Activated CD8-positive, alpha-beta memory T cell treated with anti-CD3 and anti-CD28 coated beads, Interleukin-2, amount 50 U/mL, for 24 hours (primary cell): Measurements from ENCODE around the gene CXCL9.
"Not testable (repeated sequence)": the region's sequence is repeated elsewhere in the genome, so short reads cannot be mapped to it uniquely, and the experiment has no call there.

Experiments
- DNase-seq: peaks from one replicate; pipeline ENCODE4 v3.0.0-alpha.2; 2020; ENCODE audit errors: extremely low read depth

CXCL9 gene

GRCh38 chr4:76007089-76007862 is at the start of gene CXCL9:
Gene CXCL9 (minus strand): TSS chr4:76007509. CDS start chr4:76007449, 60 bp downstream.
- no peak for DNase-seq

GRCh38 chr4:76055421-76055820 is 48.1 kb upstream of the CXCL9 start:
- no peak for DNase-seq

- no peak for DNase-seq
Measured at GRCh38 chr4:76055016-76055415, 47.7 kb upstream of the CXCL9 start.

GRCh38 chr4:76053730-76054129 is 46.4 kb upstream of the CXCL9 start:
- no peak for DNase-seq

- not testable (repeated sequence) for DNase-seq
Measured at GRCh38 chr4:76050560-76051050, 43.3 kb upstream of the CXCL9 start.

- not testable (repeated sequence) for DNase-seq
Measured at GRCh38 chr4:76049860-76050416, 42.6 kb upstream of the CXCL9 start.

GRCh38 chr4:76044686-76045085 is 37.4 kb upstream of the CXCL9 start:
- not testable (repeated sequence) for DNase-seq

GRCh38 chr4:76043306-76043705 is 36.0 kb upstream of the CXCL9 start:
- not testable (repeated sequence) for DNase-seq

- DNase-seq = not testable (repeated sequence)
Measured at GRCh38 chr4:76042241-76042998, 35.1 kb upstream of the CXCL9 start.

GRCh38 chr4:76036855-76037254 is 29.5 kb upstream of the CXCL9 start:
- DNase-seq = no peak

- DNase-seq = no peak
Measured at GRCh38 chr4:76035799-76036380, 28.6 kb upstream of the CXCL9 start, which contains the start of gene CXCL11. Gene CXCL11 (minus strand): TSS chr4:76036070. CDS start chr4:76035987, 83 bp downstream.

GRCh38 chr4:76035141-76035540 is 27.8 kb upstream of the CXCL9 start:
- DNase-seq = no peak

- DNase-seq = no peak
Measured at GRCh38 chr4:76029300-76029699, 22.0 kb upstream of the CXCL9 start.

GRCh38 chr4:76028350-76028765 is 21.0 kb upstream of the CXCL9 start:
- DNase-seq = no peak

GRCh38 chr4:76024065-76024464 is 16.8 kb upstream of the CXCL9 start:
- DNase-seq = no peak

- DNase-seq = no peak
Measured at GRCh38 chr4:76023389-76023788, 16.1 kb upstream of the CXCL9 start, which contains the start of gene CXCL10. Gene CXCL10 (minus strand): TSS chr4:76023497. CDS start chr4:76023431, 66 bp downstream.

GRCh38 chr4:76022677-76023076 is 15.4 kb upstream of the CXCL9 start:
- DNase-seq = no peak

GRCh38 chr4:76022031-76022430 is 14.7 kb upstream of the CXCL9 start:
- DNase-seq = no peak

GRCh38 chr4:76017056-76017686 is 9.9 kb upstream of the CXCL9 start:
- no peak for DNase-seq

- no peak for DNase-seq
Measured at GRCh38 chr4:76016393-76016792, 9.1 kb upstream of the CXCL9 start.

- DNase-seq = no peak
Measured at GRCh38 chr4:76013540-76013939, 6.2 kb upstream of the CXCL9 start.
